MM.1S (cell line): ENCODE measurements around the gene KCNK2.

ENCODE experiments used
- CTCF ChIP-seq: fragments of 300-600 bp; sonication (generic); IDR thresholded peaks from 2 replicates; pipeline ENCODE4 v1.5.1; 2016; ENCODE audit warnings: antibody characterized with exemption, low read length, mixed read lengths
- EZH2 ChIP-seq: fragments of 300-600 bp; sonication (generic); optimal IDR thresholded peaks from 2 replicates; pipeline ENCODE3; 2017; ENCODE audit warnings: low read depth, mild to moderate bottlenecking, antibody characterized with exemption, low read length, mixed read lengths
- EZH2phosphoT487 ChIP-seq: fragments of 300-600 bp; sonication (generic); IDR thresholded peaks from 2 replicates; pipeline ENCODE4 v1.6.1; 2018; ENCODE audit warnings: antibody characterized with exemption, low read length

- TF ChIP-seq CTCF (no peak), EZH2 (no peak), EZH2phosphoT487 (no peak)
These were observed 102.6 kb downstream of the KCNK2 start for GRCh38 chr1:215185067-215185620.
